IMR-90 (cell line): ENCODE data around the gene AFF2.

Source experiments
- CTCF ChIP-seq: conservative IDR thresholded peaks from 2 replicates; pipeline ENCODE4 v1.5.1; 2012; ENCODE audit warnings: mild to moderate bottlenecking, low read depth, low read length, improper control_type of control experiment
- ELK1 ChIP-seq: fragments of 150-350 bp; IDR thresholded peaks from 2 replicates; pipeline ENCODE4 v1.6.1; 2016; ENCODE audit warnings: low read depth, mild to moderate bottlenecking, low read length, moderate library complexity, borderline replicate concordance
- MAFK ChIP-seq: IDR thresholded peaks from 2 replicates; pipeline ENCODE4 v1.6.1; 2012; ENCODE audit warnings: low read depth, low read length, improper control_type of control experiment
- RAD21 ChIP-seq: IDR thresholded peaks from 2 replicates; pipeline ENCODE4 v1.6.1; 2012; ENCODE audit warnings: low read length, improper control_type of control experiment
- USF2 ChIP-seq: fragments of 150-350 bp; IDR thresholded peaks from 2 replicates; pipeline ENCODE4 v1.6.1; 2017; ENCODE audit warnings: mild to moderate bottlenecking, antibody characterized with exemption, low read length, low read depth

GRCh38 chrX:148659481-148659880 is 159.1 kb downstream of the AFF2 start:
- TF ChIP-seq USF2 (no peak), CTCF (no peak), ELK1 (no peak), MAFK (no peak), RAD21 (no peak)
